ENCODE measurements around the gene SEPTIN12. TPM values are rescaled to one million over a fixed set of nuclear protein-coding genes. Genes with fewer than 3 reads are reported as not detected.

Gene SEPTIN12
- total and polyA plus RNA-seq, 10 of the 15 experiments (the other 5 are each of a cell fraction or from before 2014, with no cell fraction given): not detected

- Histone ChIP-seq H3K27ac (ENCODE audit: control insufficient read depth, insufficient read depth) (no peak within 1 kb of the TSS), H3K36me3 (ENCODE audit: control insufficient read depth in 2 of 2, insufficient read depth in 2 of 2, low read length in 1 of 2) (no peaks in the 10 kb centered on the region), H3K9ac (ENCODE audit: control insufficient read depth, insufficient read depth, low read length) (no peak within 1 kb of the TSS), H2AFZ (ENCODE audit: control insufficient read depth, low read depth, low read length) (no peak within 1 kb of the TSS), H3K9me3 (replicated peaks; ENCODE audit: control insufficient read depth, insufficient read depth, low read length) (no peaks in the 10 kb centered on the region), H3K4me2 (ENCODE audit: control insufficient read depth, insufficient read depth) (no peak within 1 kb of the TSS), H4K20me1 (ENCODE audit: control insufficient read depth, insufficient read depth) (no peaks in the 10 kb centered on the region), H3K27me3 (replicated peaks in 1 of 2; ENCODE audit: control insufficient read depth in 2 of 2, insufficient read depth in 2 of 2, low read length in 1 of 2) (no peaks in the 10 kb centered on the region), H3K4me1 (ENCODE audit: control insufficient read depth, insufficient read depth, low read length) (peaks cover 4% of the 10 kb centered on the region; the same call in 1 of the 2 replicates), H3K4me3 (no peak within 1 kb of the TSS), H3K79me2 (ENCODE audit: control insufficient read depth, insufficient read depth, low read length) (no peaks in the 10 kb centered on the region)
- in situ Hi-C loops (cut with MboI) (no loop called here), intact Hi-C loops (cut with micrococcal nuclease; ENCODE audit: unreplicated experiment) (no loop called here)
- DNase-seq (ENCODE audit: low read depth, low spot score): no peak
- FAIRE-seq: no peak
- 49% methylated on average over 11 of the region's 14 CpGs for WGBS (ENCODE audit: insufficient coverage, insufficient replicate concordance, low lambda C conversion rate, missing lambda C conversion rate)
- BruUV-seq (replicated peaks): no TSS peak
- ChIA-PET POLR2A (interaction anchor here (0.5 kb wide), 1 partner anchor 14 kb away, joined by 3 read pairs; no protein-coding TSS in a partner anchor), CTCF (interaction anchor here (1.0 kb wide), 1 partner anchor 137 kb away, joined by 3 read pairs; no protein-coding TSS in a partner anchor), RAD21 (ENCODE audit: unreplicated experiment) (no interaction called here), SMC1A (ENCODE audit: uncharacterized antibody, unreplicated experiment) (no interaction called here)
- TF ChIP-seq ZSCAN29 (IDR thresholded peaks at IDR 0.05) (no peak), TAF1 (IDR thresholded peaks at IDR 0.05; ENCODE audit: borderline replicate concordance, low read depth, low read length) (no peak), JUND (IDR thresholded peaks at IDR 0.05; ENCODE audit: low read depth, low read length) (no peak), SREBF2 (IDR thresholded peaks at IDR 0.05; ENCODE audit: low read length) (no peak), MEF2B (IDR thresholded peaks at IDR 0.05; ENCODE audit: partially characterized antibody, poor library complexity, severe bottlenecking) (no peak), NFYB (IDR thresholded peaks at IDR 0.05; ENCODE audit: insufficient read depth, low read depth, low read length) (no peak), CEBPZ (IDR thresholded peaks at IDR 0.05; ENCODE audit: low read depth, low read length) (no peak), NRF1 (conservative IDR thresholded peaks at IDR 0.05; ENCODE audit: low read depth, low read length) (no peak), SRF (IDR thresholded peaks at IDR 0.05; ENCODE audit: low read depth in 2 of 2, low read length in 2 of 2) (no peak), SIN3A (IDR thresholded peaks at IDR 0.05; ENCODE audit: low read depth, low read length) (no peak), NR2C2 (IDR thresholded peaks at IDR 0.05; ENCODE audit: borderline replicate concordance, control insufficient read depth, insufficient read length, low read depth) (no peak), NFYA (IDR thresholded peaks at IDR 0.05; ENCODE audit: borderline replicate concordance, low read depth, low read length) (no peak), FOS (IDR thresholded peaks at IDR 0.05; ENCODE audit: borderline replicate concordance, extremely low read depth, insufficient read length) (no peak)
- no peak for ATAC-seq
Observed at GRCh38 chr16:4795181-4795827, 7.2 kb upstream of the SEPTIN12 start, which contains the start of gene SMIM22. SMIM22 (plus strand) TSS chr16:4795369; CDS start chr16:4795735, 366 bp downstream.
